ENCODE measurements around the gene LTBP1.

DNA sequence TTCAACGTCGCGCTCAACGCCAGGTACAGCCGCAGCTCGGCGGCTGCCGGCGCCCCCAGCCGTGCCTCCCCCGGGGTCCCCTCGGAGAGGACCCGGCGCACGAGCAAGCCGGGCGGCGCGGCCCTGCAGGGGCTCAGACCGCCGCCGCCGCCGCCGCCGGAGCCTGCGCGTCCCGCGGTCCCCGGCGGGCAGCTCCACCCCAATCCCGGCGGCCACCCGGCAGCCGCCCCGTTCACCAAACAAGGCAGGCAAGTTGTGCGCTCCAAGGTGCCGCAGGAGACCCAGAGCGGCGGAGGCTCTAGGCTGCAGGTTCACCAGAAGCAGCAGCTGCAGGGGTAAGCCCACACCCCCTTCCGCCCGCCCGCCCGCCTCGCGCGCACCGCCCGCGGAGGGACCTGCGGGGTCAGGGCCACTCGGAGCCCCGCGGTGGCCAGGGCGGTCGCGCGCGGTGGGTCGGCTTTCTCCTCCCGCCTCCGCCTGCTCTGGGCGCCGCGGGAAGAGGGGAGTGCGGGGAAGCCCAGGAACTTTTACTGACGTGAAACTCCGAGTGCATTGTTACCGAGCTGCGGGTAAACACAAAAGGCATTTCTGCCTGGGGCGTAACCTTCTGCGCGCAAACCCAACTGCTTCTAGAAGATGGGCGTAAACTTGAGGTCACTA, 861 bp downstream of the LTBP1 start:
- TF ChIP-seq, protein P1, sequence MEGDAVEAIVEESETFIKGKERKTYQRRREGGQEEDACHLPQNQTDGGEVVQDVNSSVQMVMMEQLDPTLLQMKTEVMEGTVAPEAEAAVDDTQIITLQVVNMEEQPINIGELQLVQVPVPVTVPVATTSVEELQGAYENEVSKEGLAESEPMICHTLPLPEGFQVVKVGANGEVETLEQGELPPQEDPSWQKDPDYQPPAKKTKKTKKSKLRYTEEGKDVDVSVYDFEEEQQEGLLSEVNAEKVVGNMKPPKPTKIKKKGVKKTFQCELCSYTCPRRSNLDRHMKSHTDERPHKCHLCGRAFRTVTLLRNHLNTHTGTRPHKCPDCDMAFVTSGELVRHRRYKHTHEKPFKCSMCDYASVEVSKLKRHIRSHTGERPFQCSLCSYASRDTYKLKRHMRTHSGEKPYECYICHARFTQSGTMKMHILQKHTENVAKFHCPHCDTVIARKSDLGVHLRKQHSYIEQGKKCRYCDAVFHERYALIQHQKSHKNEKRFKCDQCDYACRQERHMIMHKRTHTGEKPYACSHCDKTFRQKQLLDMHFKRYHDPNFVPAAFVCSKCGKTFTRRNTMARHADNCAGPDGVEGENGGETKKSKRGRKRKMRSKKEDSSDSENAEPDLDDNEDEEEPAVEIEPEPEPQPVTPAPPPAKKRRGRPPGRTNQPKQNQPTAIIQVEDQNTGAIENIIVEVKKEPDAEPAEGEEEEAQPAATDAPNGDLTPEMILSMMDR (IDR thresholded peaks at IDR 0.05) = no peak
- TF ChIP-seq POLR2A (IDR thresholded peaks at IDR 0.05) = no peak

Measured in suprapubic skin (tissue), 3 donors.